Glutamatergic neuron (in vitro differentiated cells): ENCODE data around the gene PPFIBP2. TPM values are rescaled to one million over a fixed set of nuclear protein-coding genes. Genes with fewer than 3 reads are reported as not detected.

Experiments
- DNase-seq: peaks from one replicate; pipeline ENCODE4 v3.0.0; 2022
- H3K27ac Mint-ChIP-seq: one replicate; pipeline ENCODE4 v1.8.0; 2020; ENCODE audit warnings: mild to moderate bottlenecking, mixed read lengths, inconsistent platforms; ENCODE audit not compliant: unreplicated experiment
- H3K27me3 Mint-ChIP-seq: one replicate; pipeline ENCODE4 v1.8.0; 2020; ENCODE audit warnings: mild to moderate bottlenecking, moderate library complexity, mixed read lengths, inconsistent platforms; ENCODE audit not compliant: unreplicated experiment
- H3K36me3 Mint-ChIP-seq: one replicate; pipeline ENCODE4 v1.8.0; 2020; ENCODE audit warnings: mild to moderate bottlenecking, mixed read lengths, inconsistent platforms; ENCODE audit not compliant: unreplicated experiment
- H3K4me1 Mint-ChIP-seq: one replicate; pipeline ENCODE4 v1.8.0; 2020; ENCODE audit warnings: mild to moderate bottlenecking, low read depth, mixed read lengths, inconsistent platforms; ENCODE audit not compliant: unreplicated experiment
- H3K4me3 Mint-ChIP-seq: one replicate; pipeline ENCODE4 v1.8.0; 2020; ENCODE audit warnings: mild to moderate bottlenecking, mixed read lengths, inconsistent platforms; ENCODE audit not compliant: unreplicated experiment
- H3K9me3 Mint-ChIP-seq: one replicate; pipeline ENCODE4 v1.8.0; 2020; ENCODE audit warnings: mild to moderate bottlenecking, moderate library complexity, mixed read lengths, inconsistent platforms; ENCODE audit not compliant: unreplicated experiment
- total RNA-seq: library from RNA; stranded (reverse); fragmentation: NEBNext Ultra II Directional; extraction: Animal tissue kit (Norgen Biotek cat#: 25700); gene quantifications from one replicate; pipeline ENCODE4 v1.2.1, GENCODE V29; 2021; ENCODE audit not compliant: unreplicated experiment
- TF ChIP-seq, protein P1 (sequence below): fragments of 200-600 bp; sonication (generic); IDR thresholded peaks from one replicate; pipeline ENCODE4 v1.5.0; 2021; ENCODE audit not compliant: partially characterized antibody, unreplicated experiment

The PPFIBP2 gene
- total RNA-seq, 1 donor from 2014 or later: 1.5 TPM

DNA sequence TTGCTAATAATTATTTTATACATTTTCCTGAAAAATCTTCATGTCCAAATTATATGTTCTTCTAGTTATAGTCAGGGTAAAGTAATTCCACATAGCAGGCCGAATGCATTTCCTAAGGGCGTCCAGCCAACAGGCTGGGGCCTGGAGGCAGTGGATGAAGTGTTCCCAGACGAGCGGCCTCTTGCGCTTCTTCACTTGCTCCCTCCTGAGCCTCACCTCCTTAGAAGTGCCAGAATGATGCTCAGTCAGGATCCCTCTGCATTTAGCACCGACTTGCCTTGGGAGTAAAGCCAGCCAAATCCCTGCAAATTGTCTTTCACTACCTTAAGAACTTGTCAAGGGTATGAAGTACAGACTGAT, 27.0 kb upstream of the PPFIBP2 start:
- H3K27ac Mint-ChIP-seq: no peak overlapping the region
- H3K36me3 Mint-ChIP-seq: no peaks in the 10 kb centered on the region
- H3K4me3 Mint-ChIP-seq: no peak overlapping the region
- H3K4me1 Mint-ChIP-seq: no peaks in the 10 kb centered on the region
- DNase-seq: no peak
- no peaks in the 10 kb centered on the region for H3K27me3 Mint-ChIP-seq
- H3K9me3 Mint-ChIP-seq: no peaks in the 10 kb centered on the region
- TF ChIP-seq, protein P1, sequence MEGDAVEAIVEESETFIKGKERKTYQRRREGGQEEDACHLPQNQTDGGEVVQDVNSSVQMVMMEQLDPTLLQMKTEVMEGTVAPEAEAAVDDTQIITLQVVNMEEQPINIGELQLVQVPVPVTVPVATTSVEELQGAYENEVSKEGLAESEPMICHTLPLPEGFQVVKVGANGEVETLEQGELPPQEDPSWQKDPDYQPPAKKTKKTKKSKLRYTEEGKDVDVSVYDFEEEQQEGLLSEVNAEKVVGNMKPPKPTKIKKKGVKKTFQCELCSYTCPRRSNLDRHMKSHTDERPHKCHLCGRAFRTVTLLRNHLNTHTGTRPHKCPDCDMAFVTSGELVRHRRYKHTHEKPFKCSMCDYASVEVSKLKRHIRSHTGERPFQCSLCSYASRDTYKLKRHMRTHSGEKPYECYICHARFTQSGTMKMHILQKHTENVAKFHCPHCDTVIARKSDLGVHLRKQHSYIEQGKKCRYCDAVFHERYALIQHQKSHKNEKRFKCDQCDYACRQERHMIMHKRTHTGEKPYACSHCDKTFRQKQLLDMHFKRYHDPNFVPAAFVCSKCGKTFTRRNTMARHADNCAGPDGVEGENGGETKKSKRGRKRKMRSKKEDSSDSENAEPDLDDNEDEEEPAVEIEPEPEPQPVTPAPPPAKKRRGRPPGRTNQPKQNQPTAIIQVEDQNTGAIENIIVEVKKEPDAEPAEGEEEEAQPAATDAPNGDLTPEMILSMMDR: no peak

DNA sequence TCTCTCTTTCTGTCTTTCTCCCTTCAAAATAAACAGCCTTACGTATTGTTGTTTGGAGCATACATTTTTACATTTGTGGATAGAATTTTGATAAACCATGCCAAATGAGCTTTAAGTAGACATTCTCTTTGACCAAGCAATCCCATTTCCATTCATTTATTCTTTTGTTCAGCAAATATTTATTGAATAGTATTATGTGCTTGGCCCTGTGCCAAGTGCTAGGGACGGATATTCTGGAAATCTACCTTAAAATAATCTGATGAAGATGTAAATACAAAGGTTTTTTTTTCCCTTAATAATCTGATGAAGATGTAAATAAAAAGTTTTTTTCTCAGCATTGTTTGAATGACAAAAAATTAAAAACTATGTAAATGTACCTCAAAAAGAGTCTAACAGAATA, 26.4 kb upstream of the PPFIBP2 start:
- Mint-ChIP-seq H3K27me3 (no peaks in the 10 kb centered on the region), H3K4me3 (no peak overlapping the region), H3K27ac (no peak overlapping the region), H3K36me3 (no peaks in the 10 kb centered on the region), H3K4me1 (no peaks in the 10 kb centered on the region), H3K9me3 (no peaks in the 10 kb centered on the region)
- no peak for DNase-seq
- TF ChIP-seq, protein P1: no peak

DNA sequence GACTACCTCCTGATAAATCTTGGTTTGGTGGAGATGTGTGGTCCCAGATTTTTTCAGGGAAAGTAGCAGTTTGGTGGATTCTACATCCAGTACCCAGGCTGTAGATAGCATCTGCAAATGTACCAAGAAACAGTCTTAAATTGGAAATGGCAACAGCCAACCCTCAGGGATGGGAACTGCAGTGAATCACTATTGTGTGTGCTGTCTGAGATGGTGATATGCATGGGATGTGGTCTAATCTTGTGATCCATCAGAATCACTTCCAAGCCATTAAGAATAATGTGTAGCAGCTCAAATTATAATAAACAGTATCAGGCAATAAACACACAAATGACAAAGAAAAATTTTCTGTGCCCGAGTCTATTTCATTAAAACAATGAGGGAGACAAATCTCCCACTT, 25.1 kb upstream of the PPFIBP2 start:
- H3K27ac Mint-ChIP-seq: no peak overlapping the region

DNA sequence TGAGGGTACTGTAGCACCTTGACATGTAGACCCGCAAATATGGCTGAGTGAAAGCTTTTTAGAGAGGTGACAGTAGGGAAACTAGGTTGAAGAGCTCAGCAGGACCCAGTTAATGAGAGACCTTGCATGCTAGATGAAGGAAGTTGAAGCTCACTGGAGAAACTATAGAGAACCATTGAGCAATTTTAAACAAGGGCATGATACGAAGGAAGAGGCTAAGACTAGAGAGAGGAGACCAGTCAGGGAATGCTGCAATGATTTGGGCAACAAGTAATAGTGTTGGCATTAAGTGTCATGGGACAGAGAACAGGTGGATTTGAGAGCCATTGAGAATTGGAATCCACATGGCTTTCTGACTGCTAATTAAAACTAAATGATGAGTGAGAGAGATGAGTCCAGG, 24.4 kb upstream of the PPFIBP2 start:
- H3K4me1 Mint-ChIP-seq: no peaks in the 10 kb centered on the region
- no peaks in the 10 kb centered on the region for H3K9me3 Mint-ChIP-seq
- no peak overlapping the region for H3K27ac Mint-ChIP-seq
- no peaks in the 10 kb centered on the region for H3K36me3 Mint-ChIP-seq
- no peak overlapping the region for H3K4me3 Mint-ChIP-seq
- TF ChIP-seq, protein P1: no peak
- H3K27me3 Mint-ChIP-seq: peaks cover 2% of the 10 kb centered on the region
- no peak for DNase-seq

More for the DNA sequence above, 25.1 kb upstream of the PPFIBP2 start:
- Mint-ChIP-seq H3K4me3 (no peak overlapping the region), H3K27me3 (no peaks in the 10 kb centered on the region), H3K4me1 (no peaks in the 10 kb centered on the region), H3K36me3 (no peaks in the 10 kb centered on the region), H3K9me3 (no peaks in the 10 kb centered on the region)
- TF ChIP-seq, protein P1: no peak
- no peak for DNase-seq

DNA sequence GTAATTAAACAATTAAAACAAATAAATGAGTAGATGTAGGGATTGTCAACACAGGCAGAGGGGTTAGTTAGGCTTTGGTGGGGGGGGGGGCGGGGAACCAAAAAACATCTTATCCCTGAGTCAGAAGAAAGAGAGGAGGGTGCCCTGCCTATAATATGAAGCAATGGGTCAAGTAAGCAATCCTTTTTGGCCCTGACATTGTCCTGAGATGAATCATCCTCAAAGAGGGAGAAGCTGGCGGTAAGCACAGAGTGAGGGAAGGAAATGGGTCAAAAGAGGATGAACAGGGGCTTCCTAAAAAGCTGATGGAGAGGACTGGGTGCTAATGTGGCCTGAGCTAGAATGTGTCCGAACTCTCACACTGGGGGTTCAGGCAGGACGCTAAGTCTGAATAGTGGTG, 23.7 kb upstream of the PPFIBP2 start:
- no peaks in the 10 kb centered on the region for H3K9me3 Mint-ChIP-seq
- H3K27me3 Mint-ChIP-seq: peaks cover 2% of the 10 kb centered on the region
- H3K4me1 Mint-ChIP-seq: no peaks in the 10 kb centered on the region
- DNase-seq: no peak
- TF ChIP-seq, protein P1: no peak
- no peak overlapping the region for H3K27ac Mint-ChIP-seq
- H3K36me3 Mint-ChIP-seq: no peaks in the 10 kb centered on the region
- no peak overlapping the region for H3K4me3 Mint-ChIP-seq
